Endothelial cell of umbilical vein (primary cell): ENCODE results near the gene VGLL4.

Experiments used
- EZH2 ChIP-seq: IDR thresholded peaks from 2 replicates; pipeline ENCODE4 v1.6.1; 2012; ENCODE audit warnings: borderline replicate concordance, low read depth, mild to moderate bottlenecking, moderate library complexity, low read length, inconsistent platforms; ENCODE audit not compliant: severe bottlenecking
- FOS ChIP-seq: IDR thresholded peaks from 2 replicates; pipeline ENCODE4 v1.6.1; 2011; ENCODE audit warnings: mild to moderate bottlenecking, low read length, moderate library complexity, borderline replicate concordance; ENCODE audit not compliant: insufficient read depth
- GATA2 ChIP-seq: IDR thresholded peaks from 2 replicates; pipeline ENCODE4 v1.7.0; 2011; ENCODE audit warnings: low read depth, mild to moderate bottlenecking, moderate library complexity, mixed read lengths, low read length; ENCODE audit not compliant: insufficient read length, insufficient read depth
- JUN ChIP-seq: IDR thresholded peaks from 2 replicates; pipeline ENCODE4 v1.6.1; 2011; ENCODE audit warnings: borderline replicate concordance, low read depth; ENCODE audit not compliant: insufficient read length, insufficient read depth
- MYC ChIP-seq: IDR thresholded peaks from one replicate; pipeline ENCODE4 v1.6.1; 2011; ENCODE audit warnings: mild to moderate bottlenecking, low read depth, low read length
- POLR2A ChIP-seq: IDR thresholded peaks from 2 replicates; pipeline ENCODE4 v1.6.1; 2012; ENCODE audit warnings: low read depth, mild to moderate bottlenecking, control low read depth, low read length
- POLR2AphosphoS5 ChIP-seq: IDR thresholded peaks from 2 replicates; pipeline ENCODE4 v1.6.1; 2012; ENCODE audit warnings: low read depth, mild to moderate bottlenecking, control low read depth, low read length, moderate library complexity; ENCODE audit not compliant: insufficient read depth
- TF ChIP-seq, protein P1 (sequence below), 2 donors: IDR thresholded peaks; 1 replicate in 1 of 2; 2 replicates in 1 of 2; pipeline ENCODE4 v1.5.1; 2011; ENCODE audit warnings: low read length in 2 of 2, mild to moderate bottlenecking in 2 of 2, moderate library complexity in 2 of 2, control low read depth in 1 of 2, inconsistent platforms in 1 of 2, low read depth in 1 of 2; ENCODE audit not compliant: insufficient read depth in 1 of 2; ENCODE audit errors: extremely low read depth in 1 of 2
- TF ChIP-seq, protein P2 (sequence below): IDR thresholded peaks from 2 replicates; pipeline ENCODE4 v1.6.1; 2011; ENCODE audit not compliant: insufficient read depth, insufficient read length

DNA sequence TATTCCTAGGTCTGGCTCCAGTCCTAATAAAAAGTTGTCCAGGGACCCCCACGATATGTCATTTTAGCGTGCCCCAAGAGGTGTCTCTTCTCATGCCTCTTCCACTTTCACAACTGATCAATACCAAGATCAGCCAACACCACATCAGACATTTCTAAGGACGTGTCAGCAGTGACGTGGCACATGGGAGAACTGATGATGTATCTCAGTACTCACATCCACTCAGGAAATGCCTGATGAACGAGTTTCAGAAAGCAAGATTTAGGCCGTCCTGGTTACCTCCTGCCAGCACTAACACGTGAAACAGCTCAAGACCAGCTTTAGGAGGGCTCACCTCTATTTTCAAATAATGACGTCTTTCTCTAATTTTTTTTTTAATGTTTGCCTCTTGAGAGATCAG is 19.6 kb downstream of the VGLL4 start:
- TF ChIP-seq POLR2A (no peak), EZH2 (no peak), POLR2AphosphoS5 (no peak), FOS (peak; percentile 53), MYC (no peak), GATA2 (peak; percentile 36), JUN (peak; percentile 22)
- TF ChIP-seq, protein P1, sequence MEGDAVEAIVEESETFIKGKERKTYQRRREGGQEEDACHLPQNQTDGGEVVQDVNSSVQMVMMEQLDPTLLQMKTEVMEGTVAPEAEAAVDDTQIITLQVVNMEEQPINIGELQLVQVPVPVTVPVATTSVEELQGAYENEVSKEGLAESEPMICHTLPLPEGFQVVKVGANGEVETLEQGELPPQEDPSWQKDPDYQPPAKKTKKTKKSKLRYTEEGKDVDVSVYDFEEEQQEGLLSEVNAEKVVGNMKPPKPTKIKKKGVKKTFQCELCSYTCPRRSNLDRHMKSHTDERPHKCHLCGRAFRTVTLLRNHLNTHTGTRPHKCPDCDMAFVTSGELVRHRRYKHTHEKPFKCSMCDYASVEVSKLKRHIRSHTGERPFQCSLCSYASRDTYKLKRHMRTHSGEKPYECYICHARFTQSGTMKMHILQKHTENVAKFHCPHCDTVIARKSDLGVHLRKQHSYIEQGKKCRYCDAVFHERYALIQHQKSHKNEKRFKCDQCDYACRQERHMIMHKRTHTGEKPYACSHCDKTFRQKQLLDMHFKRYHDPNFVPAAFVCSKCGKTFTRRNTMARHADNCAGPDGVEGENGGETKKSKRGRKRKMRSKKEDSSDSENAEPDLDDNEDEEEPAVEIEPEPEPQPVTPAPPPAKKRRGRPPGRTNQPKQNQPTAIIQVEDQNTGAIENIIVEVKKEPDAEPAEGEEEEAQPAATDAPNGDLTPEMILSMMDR (IDR thresholded peaks at IDR 0.05; ENCODE audit: extremely low read depth in 1 of 2, insufficient read depth in 1 of 2, low read depth in 1 of 2, low read length in 2 of 2) = no peak
- TF ChIP-seq, protein P2, sequence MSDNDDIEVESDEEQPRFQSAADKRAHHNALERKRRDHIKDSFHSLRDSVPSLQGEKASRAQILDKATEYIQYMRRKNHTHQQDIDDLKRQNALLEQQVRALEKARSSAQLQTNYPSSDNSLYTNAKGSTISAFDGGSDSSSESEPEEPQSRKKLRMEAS = no peak
